ENCODE measurements around the gene ABR. TPM values are rescaled to one million over a fixed set of nuclear protein-coding genes. Genes with fewer than 3 reads are reported as not detected.

Gene ABR
- total RNA-seq, 1 donor from 2014 or later: 70.9 TPM

DNA sequence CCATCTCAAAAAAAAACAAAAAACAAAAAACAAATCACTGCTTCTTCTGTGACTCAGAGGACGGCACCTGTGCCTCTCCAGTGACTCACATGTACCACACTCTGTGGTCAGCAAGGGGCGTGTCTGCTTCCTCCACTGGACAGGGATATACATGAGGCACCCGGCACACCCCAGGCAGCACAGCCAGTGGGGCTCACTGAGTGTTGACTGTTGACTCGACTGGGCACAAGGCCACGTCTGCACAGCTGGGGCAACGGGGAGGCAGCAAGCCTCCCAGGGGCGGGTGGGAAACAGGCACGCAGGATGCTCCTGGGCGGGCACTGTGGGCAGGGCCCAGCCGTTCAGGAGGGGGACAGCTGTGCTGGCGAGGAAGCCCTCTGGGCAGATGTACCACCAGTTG, 118.8 kb downstream of the ABR start:
- H3K79me2 ChIP-seq (ENCODE audit: insufficient read depth, low read length): no peaks in the 10 kb centered on the region
- DNase-seq (ENCODE audit: low read depth) (peak; percentile 97), FAIRE-seq (no peak)
- H2AFZ ChIP-seq (ENCODE audit: low read depth, low read length): no peak overlapping the region
- H3K4me2 ChIP-seq (ENCODE audit: low read length): peak overlapping the region; percentile 39
- no peaks in the 10 kb centered on the region for H3K27me3 ChIP-seq (ENCODE audit: insufficient read depth, low read length)
- H3K4me1 ChIP-seq (ENCODE audit: insufficient read depth, low read length): peaks cover 6% of the 10 kb centered on the region
- H3K36me3 ChIP-seq (ENCODE audit: insufficient read depth, low read length): peaks cover 25% of the 10 kb centered on the region
- Mint-ChIP-seq H3K27ac (ENCODE audit: unreplicated experiment) (no peak overlapping the region), H3K27me3 (ENCODE audit: low read depth, unreplicated experiment) (no peaks in the 10 kb centered on the region), H3K4me3 (ENCODE audit: unreplicated experiment) (no peak overlapping the region), H3K4me1 (ENCODE audit: low read depth, unreplicated experiment) (peaks cover 4% of the 10 kb centered on the region), H3K36me3 (ENCODE audit: low read depth, unreplicated experiment) (peaks cover 37% of the 10 kb centered on the region), H3K9me3 (ENCODE audit: unreplicated experiment) (peaks cover 4% of the 10 kb centered on the region)
- H3K27ac ChIP-seq (ENCODE audit: low read depth, low read length): peak overlapping the region; percentile 32
- H3K9me3 ChIP-seq (ENCODE audit: insufficient read depth, low read depth, low read length): peaks cover 2% of the 10 kb centered on the region
- no peak overlapping the region for H3K4me3 ChIP-seq (ENCODE audit: insufficient read depth, low read depth, low read length)
- H4K20me1 ChIP-seq (ENCODE audit: insufficient read depth, low read length): peaks cover 41% of the 10 kb centered on the region
- TF ChIP-seq EZH2 (IDR thresholded peaks at IDR 0.05; ENCODE audit: insufficient read depth, low read length) (no peak), CTCF (IDR thresholded peaks at IDR 0.05; ENCODE audit: insufficient read depth, low read depth, low read length) (no peak)
- no peak overlapping the region for H3K9ac ChIP-seq (ENCODE audit: low read length)

- no peak overlapping the region for H3K4me3 ChIP-seq (ENCODE audit: insufficient read depth, low read depth, low read length)
- H3K36me3 ChIP-seq (ENCODE audit: insufficient read depth, low read length): peaks cover 26% of the 10 kb centered on the region
- H3K79me2 ChIP-seq (ENCODE audit: insufficient read depth, low read length): no peaks in the 10 kb centered on the region
- H3K27ac ChIP-seq (ENCODE audit: low read depth, low read length): no peak overlapping the region
- H3K4me3 Mint-ChIP-seq (ENCODE audit: unreplicated experiment): no peak overlapping the region
- no peak overlapping the region for H2AFZ ChIP-seq (ENCODE audit: low read depth, low read length)
- H3K9ac ChIP-seq (ENCODE audit: low read length): no peak overlapping the region
- no peak overlapping the region for H3K4me2 ChIP-seq (ENCODE audit: low read length)
- no peak overlapping the region for H3K27ac Mint-ChIP-seq (ENCODE audit: unreplicated experiment)
- FAIRE-seq (no peak), DNase-seq (ENCODE audit: low read depth) (no peak)
- H3K36me3 Mint-ChIP-seq (ENCODE audit: low read depth, unreplicated experiment): peaks cover 33% of the 10 kb centered on the region
- TF ChIP-seq EZH2 (IDR thresholded peaks at IDR 0.05; ENCODE audit: insufficient read depth, low read length) (no peak), CTCF (IDR thresholded peaks at IDR 0.05; ENCODE audit: insufficient read depth, low read depth, low read length) (no peak)
- no peaks in the 10 kb centered on the region for H3K9me3 ChIP-seq (ENCODE audit: insufficient read depth, low read depth, low read length)
- H3K9me3 Mint-ChIP-seq (ENCODE audit: unreplicated experiment): no peaks in the 10 kb centered on the region
- H3K4me1 ChIP-seq (ENCODE audit: insufficient read depth, low read length): peaks cover 6% of the 10 kb centered on the region
- no peaks in the 10 kb centered on the region for H3K27me3 Mint-ChIP-seq (ENCODE audit: low read depth, unreplicated experiment)
- H3K27me3 ChIP-seq (ENCODE audit: insufficient read depth, low read length): no peaks in the 10 kb centered on the region
- peaks cover 50% of the 10 kb centered on the region for H4K20me1 ChIP-seq (ENCODE audit: insufficient read depth, low read length)
- H3K4me1 Mint-ChIP-seq (ENCODE audit: low read depth, unreplicated experiment): peaks cover 4% of the 10 kb centered on the region
Observed at GRCh38 chr17:1059131-1059795, 120.5 kb downstream of the ABR start.

- peaks cover 30% of the 10 kb centered on the region for H3K36me3 ChIP-seq (ENCODE audit: insufficient read depth, low read length)
- H3K4me3 ChIP-seq (ENCODE audit: insufficient read depth, low read depth, low read length): no peak overlapping the region
- H3K9me3 ChIP-seq (ENCODE audit: insufficient read depth, low read depth, low read length): no peaks in the 10 kb centered on the region
- no peaks in the 10 kb centered on the region for H3K27me3 ChIP-seq (ENCODE audit: insufficient read depth, low read length)
- Mint-ChIP-seq H3K27ac (ENCODE audit: unreplicated experiment) (peak overlapping the region; percentile 75), H3K9me3 (ENCODE audit: unreplicated experiment) (no peaks in the 10 kb centered on the region), H3K27me3 (ENCODE audit: low read depth, unreplicated experiment) (no peaks in the 10 kb centered on the region), H3K4me1 (ENCODE audit: low read depth, unreplicated experiment) (peaks cover 4% of the 10 kb centered on the region), H3K36me3 (ENCODE audit: low read depth, unreplicated experiment) (peaks cover 33% of the 10 kb centered on the region), H3K4me3 (ENCODE audit: unreplicated experiment) (no peak overlapping the region)
- no peak for DNase-seq (ENCODE audit: low read depth)
- no peak for FAIRE-seq
- H3K79me2 ChIP-seq (ENCODE audit: insufficient read depth, low read length): no peaks in the 10 kb centered on the region
- H3K27ac ChIP-seq (ENCODE audit: low read depth, low read length): no peak overlapping the region
- H3K9ac ChIP-seq (ENCODE audit: low read length): no peak overlapping the region
- TF ChIP-seq EZH2 (IDR thresholded peaks at IDR 0.05; ENCODE audit: insufficient read depth, low read length) (no peak), CTCF (IDR thresholded peaks at IDR 0.05; ENCODE audit: insufficient read depth, low read depth, low read length) (no peak)
- H3K4me1 ChIP-seq (ENCODE audit: insufficient read depth, low read length): peaks cover 6% of the 10 kb centered on the region
- H3K4me2 ChIP-seq (ENCODE audit: low read length): no peak overlapping the region
- H4K20me1 ChIP-seq (ENCODE audit: insufficient read depth, low read length): peaks cover 53% of the 10 kb centered on the region
- H2AFZ ChIP-seq (ENCODE audit: low read depth, low read length): no peak overlapping the region
Observed at GRCh38 chr17:1058423-1059130, 121.2 kb downstream of the ABR start.

Measured in astrocyte (in vitro differentiated cells and primary cell).